ENCODE data around the gene SLC1A3.

DNA sequence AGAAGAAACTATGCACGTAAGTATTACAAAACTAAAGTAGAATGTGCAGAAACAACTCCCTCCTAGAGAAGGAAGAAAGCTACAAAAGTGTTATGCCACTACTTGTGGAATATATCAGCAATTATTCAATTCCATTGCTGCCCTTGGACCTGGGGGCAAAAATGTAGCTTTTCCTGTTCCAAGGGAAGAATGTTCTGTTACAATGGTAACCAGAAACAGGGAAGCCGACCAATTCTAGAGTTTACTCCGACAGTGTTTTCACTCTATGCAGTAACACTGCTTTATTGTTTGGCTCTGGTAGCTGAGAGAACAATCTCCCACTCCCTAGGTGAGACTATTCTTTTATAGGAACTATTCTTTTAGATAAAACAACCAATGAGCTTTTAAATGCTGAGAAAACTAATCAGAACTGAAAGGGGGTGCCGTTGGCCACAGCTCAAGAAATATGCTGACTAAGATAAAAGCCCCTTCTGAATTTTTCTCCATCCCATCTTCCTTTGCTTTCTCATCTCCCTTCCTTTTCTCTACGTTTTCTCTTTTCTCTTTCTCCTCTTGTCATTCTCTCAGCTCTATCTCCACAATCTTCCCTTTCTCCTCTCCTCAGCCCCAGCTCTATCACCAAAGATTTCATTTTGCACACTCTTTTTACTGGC lies 54.1 kb downstream of the SLC1A3 start:
- TF ChIP-seq, protein P1, sequence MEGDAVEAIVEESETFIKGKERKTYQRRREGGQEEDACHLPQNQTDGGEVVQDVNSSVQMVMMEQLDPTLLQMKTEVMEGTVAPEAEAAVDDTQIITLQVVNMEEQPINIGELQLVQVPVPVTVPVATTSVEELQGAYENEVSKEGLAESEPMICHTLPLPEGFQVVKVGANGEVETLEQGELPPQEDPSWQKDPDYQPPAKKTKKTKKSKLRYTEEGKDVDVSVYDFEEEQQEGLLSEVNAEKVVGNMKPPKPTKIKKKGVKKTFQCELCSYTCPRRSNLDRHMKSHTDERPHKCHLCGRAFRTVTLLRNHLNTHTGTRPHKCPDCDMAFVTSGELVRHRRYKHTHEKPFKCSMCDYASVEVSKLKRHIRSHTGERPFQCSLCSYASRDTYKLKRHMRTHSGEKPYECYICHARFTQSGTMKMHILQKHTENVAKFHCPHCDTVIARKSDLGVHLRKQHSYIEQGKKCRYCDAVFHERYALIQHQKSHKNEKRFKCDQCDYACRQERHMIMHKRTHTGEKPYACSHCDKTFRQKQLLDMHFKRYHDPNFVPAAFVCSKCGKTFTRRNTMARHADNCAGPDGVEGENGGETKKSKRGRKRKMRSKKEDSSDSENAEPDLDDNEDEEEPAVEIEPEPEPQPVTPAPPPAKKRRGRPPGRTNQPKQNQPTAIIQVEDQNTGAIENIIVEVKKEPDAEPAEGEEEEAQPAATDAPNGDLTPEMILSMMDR (IDR thresholded peaks at IDR 0.05): no peak
- no peak for TF ChIP-seq POLR2A (IDR thresholded peaks at IDR 0.05)
